ENCODE data around the gene ABCA7.
A peak's percentile ranks its signal among the peaks of the same experiment; 100 is the strongest.

ABCA7 gene

DNA sequence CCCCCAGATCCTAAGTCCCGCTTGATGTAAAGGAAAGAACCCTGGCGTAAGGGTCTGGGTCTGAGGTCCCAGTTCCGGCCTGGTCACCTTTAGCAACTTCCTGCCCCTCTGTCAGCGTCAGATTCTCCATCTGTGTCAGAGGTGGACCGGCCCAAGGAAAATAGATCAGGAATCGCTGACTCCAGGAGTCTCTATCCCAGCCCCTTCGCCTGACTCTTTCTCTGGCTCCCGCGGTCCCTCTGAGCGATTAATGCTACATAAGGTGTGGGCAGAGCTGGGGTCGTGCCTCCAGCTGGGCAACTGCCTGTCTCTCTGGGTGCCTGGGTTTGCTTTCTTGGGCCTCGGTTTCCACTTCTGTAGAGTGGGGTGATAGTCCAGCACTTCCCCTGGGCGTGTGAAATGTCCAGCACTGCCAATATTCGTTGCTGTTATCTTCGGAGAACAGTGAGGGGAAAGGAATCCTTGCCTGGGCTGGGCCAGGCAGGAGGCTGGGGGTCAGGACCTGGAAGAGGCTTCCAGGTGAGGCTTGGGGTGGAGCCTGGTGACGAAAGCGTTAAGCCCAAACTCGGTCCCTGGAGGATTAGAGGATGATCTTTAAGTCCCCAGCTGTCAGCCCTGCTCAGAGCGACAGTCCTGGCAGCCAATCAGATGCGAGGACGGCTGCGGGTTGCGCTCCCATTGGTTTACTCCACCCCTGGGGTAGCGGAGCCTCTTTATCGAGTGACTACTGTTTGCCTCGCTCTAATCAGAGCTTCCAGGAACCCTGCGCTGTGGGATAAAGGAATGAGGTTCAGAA lies 767 bp downstream of the ABCA7 start:
- peak; percentile 95 for DNase-seq

DNA sequence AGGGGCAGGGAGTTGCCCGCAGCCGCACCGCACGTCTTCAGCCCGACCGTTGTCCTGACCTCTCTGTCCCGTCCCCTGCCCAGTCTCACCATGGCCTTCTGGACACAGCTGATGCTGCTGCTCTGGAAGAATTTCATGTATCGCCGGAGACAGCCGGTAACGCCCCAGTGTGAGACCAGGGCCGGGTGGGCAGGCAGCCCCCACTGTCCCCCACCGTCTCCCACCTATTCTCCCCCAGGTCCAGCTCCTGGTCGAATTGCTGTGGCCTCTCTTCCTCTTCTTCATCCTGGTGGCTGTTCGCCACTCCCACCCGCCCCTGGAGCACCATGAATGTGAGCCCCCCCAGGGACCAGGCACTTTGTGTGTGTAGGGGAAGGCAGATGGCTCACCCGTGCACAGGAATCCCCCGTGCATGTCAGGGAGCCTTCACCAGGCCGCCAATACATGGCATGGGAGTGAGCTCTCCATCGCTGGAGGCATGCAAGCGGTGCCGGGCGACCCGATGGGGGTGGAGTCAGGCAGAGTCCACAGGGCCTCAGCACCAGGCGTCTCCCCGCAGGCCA lies 1.4 kb downstream of the ABCA7 start:
- no peak for DNase-seq

DNA sequence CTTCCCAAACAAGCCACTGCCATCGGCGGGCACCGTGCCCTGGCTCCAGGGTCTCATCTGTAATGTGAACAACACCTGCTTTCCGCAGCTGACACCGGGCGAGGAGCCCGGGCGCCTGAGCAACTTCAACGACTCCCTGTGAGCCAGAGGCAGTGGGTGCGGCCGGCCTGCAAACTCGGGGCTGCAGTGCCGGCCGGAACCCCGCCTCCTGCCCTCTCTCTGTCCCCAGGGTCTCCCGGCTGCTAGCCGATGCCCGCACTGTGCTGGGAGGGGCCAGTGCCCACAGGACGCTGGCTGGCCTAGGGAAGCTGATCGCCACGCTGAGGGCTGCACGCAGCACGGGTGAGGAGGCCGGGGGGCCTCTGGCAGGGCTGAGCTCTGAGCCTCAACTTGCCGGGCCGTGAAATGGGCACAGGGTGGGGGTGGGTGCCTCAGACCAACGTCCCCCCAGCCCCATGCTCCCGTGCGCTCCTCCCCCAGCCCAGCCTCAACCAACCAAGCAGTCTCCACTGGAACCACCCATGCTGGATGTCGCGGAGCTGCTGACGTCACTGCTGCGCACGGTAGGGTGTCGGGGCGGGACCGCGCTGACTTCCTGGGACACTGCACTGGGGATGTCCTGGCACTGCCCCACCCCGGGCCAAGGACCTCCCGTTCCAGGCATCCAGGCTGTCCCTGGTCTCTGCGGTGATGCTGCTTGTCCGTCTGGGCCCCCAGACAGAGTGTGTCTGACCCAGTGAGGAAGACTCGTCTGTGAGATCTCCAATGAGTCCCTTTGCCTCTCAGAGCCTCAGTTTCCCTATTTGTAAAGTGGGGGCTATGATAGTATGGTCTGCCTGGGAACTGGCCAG lies 2.2 kb downstream of the ABCA7 start:
- DNase-seq, result no peak

DNA sequence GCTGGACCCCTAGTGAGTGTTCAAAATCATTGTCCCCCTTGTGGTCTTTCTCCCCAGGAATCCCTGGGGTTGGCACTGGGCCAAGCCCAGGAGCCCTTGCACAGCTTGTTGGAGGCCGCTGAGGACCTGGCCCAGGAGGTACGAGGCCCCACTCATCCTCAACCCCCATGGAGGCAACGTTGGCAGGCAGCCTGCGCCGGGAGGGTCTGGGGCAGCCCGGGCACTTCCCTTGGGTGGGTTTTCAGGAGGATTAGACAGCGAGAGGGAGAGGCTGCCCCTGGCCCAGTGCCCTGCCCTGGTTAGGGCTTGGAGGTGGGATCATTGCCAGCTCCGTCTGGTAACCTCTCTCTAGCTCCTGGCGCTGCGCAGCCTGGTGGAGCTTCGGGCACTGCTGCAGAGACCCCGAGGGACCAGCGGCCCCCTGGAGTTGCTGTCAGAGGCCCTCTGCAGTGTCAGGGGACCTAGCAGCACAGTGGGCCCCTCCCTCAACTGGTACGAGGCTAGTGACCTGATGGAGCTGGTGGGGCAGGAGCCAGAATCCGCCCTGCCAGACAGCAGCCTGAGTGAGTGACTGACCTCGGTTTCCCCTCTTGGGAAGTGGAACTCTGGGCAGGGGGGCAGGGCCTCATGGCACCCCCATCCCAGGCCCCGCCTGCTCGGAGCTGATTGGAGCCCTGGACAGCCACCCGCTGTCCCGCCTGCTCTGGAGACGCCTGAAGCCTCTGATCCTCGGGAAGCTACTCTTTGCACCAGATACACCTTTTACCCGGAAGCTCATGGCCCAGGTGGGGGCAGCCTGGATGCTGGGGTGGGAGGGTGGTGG lies 3.0 kb downstream of the ABCA7 start:
- DNase-seq, result no peak

DNA sequence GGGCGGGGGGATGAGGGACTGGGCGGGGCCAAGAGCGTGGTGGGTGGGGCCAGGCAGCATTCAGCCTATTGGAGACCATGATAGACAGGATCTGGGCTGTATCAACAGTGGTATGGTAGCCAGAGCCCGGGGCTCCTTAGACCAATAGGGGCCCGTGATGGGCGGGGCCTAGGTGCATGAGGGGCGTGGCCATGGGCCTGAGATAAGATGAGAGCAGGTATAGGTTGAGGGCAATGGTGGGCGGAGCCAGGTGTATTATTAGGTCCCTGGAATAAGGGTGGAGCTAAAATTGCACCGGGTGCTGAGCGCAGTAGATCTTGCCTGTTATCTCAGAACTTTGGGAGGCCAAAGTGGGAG lies 5.3 kb downstream of the ABCA7 start:
- DNase-seq, result no peak

DNA sequence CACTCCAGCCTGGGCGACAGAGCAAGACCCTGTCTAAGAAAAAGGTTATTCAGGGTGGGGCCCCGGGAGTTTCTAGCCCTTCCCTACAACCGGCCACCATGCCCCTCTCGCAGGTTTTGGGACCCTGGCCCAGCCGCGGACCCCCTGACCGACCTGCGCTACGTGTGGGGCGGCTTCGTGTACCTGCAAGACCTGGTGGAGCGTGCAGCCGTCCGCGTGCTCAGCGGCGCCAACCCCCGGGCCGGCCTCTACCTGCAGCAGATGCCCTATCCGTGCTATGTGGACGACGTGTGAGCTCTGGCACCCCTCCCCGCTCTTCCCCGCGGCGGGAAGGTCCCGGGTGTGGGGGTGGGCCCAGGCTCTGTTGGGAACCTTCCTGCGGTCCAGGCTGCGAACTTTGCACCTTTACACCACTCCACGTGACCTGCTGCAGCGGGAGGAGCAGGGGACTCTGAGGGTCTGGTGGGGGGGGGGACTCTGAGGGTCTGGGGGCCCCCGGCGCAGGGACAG lies 6.3 kb downstream of the ABCA7 start:
- DNase-seq, result no peak

DNA sequence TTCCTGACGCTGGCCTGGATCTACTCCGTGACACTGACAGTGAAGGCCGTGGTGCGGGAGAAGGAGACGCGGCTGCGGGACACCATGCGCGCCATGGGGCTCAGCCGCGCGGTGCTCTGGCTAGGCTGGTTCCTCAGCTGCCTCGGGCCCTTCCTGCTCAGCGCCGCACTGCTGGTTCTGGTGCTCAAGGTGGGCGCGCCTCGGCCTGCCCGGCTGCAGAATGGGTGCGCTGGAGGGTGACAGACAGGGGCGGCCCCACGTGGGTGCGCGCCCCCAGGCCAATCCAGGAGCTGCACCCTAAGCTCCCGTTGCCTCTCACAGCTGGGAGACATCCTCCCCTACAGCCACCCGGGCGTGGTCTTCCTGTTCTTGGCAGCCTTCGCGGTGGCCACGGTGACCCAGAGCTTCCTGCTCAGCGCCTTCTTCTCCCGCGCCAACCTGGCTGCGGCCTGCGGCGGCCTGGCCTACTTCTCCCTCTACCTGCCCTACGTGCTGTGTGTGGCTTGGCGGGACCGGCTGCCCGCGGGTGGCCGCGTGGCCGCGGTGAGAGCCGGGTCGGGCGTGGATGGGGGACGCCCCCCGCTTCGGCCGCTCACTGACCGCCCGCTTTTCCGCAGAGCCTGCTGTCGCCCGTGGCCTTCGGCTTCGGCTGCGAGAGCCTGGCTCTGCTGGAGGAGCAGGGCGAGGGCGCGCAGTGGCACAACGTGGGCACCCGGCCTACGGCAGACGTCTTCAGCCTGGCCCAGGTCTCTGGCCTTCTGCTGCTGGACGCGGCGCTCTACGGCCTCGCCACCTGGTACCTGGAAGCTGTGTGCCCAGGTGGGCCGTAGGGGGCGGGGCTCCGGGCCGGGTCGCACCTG lies 7.2 kb downstream of the ABCA7 start:
- DNase-seq, result no peak

DNA sequence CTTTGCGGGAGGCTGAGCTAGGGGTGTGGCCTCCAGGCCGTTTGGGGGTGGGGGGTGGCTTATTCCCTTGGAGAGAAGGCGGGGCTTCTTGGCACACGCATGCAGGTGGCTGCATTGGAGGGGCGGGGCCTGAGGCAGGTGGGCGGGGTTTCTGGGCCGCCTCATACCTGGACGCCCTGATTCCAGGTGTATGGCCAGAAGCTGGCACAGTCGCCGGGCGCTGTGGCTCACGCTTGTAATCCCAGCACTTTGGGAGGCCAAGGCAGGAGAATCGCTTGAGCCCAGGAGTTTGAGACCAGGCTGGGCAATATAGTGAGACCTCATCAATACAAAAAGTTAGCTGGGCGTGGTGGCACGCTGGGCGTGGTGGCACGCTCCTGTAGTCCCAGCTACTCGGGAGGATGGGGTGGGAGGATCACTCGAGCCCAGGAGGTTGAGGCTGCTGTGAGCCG lies 7.8 kb downstream of the ABCA7 start:
- DNase-seq, result no peak

DNA sequence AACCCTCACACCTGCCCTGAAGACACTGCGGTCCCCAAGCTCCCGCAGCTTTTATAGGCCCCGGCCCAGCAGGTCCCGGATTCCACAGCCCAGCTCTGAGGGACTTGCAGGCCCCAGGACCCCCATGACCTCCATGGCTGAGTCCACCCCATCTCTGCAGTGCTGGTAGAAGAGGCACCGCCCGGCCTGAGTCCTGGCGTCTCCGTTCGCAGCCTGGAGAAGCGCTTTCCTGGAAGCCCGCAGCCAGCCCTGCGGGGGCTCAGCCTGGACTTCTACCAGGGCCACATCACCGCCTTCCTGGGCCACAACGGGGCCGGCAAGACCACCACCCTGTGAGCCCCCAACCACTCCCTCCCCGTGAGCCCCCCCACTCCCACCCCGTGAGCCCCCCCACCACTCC lies 9.2 kb downstream of the ABCA7 start:
- no peak for DNase-seq

DNA sequence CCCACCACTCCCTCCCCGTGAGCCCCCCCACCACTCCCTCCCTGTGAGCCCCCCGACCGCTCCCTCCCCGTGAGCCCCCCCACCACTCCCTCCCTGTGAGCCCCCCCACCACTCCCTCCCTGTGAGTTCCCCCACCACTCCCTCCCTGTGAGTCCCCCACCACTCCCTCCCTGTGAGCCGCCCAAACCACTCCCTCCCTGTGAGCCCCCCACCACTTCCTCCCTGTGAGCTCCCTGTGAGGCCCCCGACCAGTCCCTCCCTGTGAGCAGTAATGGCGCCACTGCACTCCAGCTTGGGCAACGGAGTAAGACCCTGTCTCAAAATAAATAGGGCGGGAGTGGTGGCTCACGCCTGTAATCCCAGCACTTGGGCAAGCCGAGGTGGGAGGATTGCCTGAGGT lies 9.9 kb downstream of the ABCA7 start:
- DNase-seq, result no peak

DNA sequence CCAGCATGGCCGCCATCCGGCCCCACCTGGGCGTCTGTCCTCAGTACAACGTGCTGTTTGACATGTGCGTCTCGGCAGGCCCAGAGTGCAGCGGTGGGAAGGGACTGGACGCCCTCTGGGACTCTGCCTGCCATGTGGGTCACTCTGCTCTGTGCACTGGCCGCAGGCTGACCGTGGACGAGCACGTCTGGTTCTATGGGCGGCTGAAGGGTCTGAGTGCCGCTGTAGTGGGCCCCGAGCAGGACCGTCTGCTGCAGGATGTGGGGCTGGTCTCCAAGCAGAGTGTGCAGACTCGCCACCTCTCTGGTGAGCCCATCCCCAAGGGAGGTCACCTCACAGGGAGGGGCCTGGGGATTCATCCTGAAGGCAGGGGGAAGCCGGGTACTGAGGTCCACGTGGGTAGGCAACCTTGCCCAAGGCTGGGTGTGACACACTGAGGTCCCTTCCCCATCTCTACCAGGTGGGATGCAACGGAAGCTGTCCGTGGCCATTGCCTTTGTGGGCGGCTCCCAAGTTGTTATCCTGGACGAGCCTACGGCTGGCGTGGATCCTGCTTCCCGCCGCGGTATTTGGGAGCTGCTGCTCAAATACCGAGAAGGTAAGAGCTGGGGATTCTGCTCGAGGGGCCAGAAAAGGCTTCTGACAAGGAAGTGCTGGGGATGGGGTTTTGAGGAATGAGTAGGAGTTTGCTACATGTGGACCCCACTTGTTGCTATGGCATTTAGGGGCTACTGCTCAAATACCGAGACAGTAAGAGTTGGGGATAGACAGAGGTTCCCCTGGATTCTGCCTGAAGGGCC lies 11.3 kb downstream of the ABCA7 start:
- no peak for DNase-seq

DNA sequence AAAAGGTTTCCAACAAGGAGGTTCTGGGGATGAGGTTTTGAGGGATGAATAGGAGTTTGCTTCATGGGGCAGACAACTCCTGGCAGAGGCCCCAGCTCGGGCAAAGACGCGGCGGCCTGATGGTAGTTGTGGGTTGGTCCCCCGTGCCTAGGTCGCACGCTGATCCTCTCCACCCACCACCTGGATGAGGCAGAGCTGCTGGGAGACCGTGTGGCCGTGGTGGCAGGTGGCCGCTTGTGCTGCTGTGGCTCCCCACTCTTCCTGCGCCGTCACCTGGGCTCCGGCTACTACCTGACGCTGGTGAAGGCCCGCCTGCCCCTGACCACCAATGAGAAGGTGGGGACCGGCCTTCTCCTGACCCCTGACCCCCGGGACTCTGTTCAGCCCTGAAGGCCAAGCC lies 11.9 kb downstream of the ABCA7 start:
- no peak for DNase-seq

DNA sequence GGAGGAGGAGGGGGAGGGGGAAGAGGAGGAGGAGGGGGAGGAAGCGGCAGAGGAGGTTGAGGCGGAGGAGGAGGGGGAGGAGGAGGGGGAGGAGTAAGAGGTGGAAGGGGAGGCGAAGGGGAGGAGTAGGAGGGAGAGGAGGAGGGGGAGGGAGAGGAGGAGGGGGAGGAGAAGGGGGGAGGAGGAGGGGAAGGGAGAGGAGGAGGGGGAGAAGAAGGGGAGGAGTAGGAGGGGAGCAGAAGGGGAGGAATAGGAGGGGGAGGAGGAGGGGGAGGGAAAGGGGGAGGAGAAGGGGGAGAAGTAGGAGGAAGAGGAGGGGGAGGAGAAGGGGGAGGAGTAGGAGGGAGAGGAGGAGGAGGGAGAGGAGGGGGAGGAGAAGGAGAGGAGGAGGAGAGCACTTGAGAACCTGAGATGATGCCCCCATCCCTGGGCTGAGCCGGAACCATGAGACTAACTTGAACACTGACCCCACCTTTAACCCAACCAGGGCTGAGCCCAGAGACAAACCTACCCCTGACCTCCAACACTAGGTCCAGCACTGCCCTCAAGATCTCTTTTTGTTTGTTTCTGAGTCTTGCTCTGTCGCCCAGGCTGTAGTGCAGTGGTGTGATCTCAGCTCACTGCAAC lies 12.6 kb downstream of the ABCA7 start:
- no peak for DNase-seq

DNA sequence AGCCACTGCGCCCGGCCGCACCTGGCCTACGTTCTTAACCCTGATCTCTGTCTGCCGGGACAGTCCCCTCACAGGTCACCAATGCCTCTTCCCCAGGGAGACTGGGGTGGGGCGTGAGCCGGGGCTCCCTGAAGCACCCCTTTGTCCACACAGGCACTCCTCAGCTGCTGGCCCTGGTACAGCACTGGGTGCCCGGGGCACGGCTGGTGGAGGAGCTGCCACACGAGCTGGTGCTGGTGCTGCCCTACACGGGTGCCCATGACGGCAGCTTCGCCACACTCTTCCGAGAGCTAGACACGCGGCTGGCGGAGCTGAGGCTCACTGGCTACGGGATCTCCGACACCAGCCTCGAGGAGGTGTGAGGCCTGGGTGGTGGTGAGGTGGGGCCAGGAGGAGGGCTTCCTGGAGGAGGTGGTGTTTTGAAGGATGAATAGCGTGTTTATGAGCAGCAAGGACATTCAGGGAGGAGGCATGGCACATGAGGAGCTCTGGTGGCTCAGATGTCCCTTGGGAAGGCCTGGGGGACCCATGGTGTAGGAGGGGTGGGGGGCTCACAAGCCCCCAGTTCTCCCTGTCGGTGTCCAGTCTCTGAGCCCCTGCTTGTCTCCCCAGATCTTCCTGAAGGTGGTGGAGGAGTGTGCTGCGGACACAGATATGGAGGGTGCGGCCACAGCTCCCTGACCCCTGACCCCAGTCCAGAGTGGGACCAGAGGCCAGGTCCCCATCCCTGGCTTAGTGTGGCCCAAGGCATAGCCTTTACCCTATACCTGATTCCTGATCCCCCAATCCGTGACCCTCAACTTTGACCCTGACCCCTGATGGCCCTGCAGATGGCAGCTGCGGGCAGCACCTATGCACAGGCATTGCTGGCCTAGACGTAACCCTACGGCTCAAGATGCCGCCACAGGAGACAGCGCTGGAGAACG lies 13.5 kb downstream of the ABCA7 start:
- no peak for DNase-seq

DNA sequence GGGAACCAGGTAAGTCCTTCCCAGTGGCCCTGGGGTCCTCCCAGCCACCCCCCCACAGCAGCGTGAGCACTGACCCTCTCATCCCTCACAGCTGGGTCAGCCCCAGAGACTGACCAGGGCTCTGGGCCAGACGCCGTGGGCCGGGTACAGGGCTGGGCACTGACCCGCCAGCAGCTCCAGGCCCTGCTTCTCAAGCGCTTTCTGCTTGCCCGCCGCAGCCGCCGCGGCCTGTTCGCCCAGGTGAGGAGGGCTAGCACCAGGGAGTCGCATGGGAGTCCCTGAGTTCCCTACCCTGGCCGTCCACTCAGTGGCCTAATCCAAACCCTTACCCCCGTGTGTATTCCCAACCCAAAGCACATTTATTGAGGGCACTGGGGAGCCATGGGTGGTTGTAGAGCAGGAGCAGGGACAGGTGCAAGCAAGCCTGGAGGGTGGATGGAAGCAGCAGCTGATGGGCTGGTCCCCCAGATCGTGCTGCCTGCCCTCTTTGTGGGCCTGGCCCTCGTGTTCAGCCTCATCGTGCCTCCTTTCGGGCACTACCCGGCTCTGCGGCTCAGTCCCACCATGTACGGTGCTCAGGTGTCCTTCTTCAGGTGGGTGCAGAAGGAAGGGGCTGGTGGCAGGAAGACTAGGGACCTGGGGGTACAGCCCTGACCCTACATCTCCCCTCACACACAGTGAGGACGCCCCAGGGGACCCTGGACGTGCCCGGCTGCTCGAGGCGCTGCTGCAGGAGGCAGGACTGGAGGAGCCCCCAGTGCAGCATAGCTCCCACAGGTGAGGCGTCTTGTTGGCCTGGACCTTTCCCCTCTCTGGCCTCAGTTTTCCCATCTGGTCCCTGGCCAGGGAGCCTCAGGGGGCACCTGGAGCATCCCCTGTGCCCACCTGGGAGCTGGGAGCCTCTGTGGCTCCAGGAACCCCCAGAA lies 14.5 kb downstream of the ABCA7 start:
- DNase-seq, result no peak

DNA sequence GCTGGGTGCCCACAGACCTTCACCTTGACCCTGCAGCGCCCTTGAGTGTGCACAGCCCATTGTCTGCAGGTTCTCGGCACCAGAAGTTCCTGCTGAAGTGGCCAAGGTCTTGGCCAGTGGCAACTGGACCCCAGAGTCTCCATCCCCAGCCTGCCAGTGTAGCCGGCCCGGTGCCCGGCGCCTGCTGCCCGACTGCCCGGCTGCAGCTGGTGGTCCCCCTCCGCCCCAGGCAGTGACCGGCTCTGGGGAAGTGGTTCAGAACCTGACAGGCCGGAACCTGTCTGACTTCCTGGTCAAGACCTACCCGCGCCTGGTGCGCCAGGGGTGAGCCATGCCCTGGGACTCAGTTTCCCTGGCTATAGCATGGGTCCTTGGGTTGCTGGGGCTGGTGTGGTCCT lies 15.1 kb downstream of the ABCA7 start:
- DNase-seq, result no peak

DNA sequence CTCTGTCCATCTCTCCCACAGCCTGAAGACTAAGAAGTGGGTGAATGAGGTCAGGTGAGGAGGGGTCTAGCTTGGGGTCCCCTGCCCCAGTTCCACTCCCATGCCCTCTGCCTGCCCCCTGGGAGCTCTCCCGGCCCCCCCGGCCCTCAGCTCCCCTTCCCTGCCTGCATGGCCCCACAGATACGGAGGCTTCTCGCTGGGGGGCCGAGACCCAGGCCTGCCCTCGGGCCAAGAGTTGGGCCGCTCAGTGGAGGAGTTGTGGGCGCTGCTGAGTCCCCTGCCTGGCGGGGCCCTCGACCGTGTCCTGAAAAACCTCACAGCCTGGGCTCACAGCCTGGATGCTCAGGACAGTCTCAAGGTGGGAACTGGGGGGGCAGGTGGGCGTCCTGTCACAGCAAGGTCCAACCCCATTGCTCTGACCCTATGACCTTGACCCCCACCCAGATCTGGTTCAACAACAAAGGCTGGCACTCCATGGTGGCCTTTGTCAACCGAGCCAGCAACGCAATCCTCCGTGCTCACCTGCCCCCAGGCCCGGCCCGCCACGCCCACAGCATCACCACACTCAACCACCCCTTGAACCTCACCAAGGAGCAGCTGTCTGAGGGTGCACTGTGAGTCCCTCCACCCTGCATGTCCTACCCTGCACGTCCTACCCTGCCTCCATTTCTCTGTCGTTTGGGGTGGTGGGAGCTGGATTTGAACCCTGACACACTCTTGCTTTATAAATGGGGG lies 16.1 kb downstream of the ABCA7 start:
- no peak for DNase-seq

All from fibroblast of skin of scalp (primary cell).